HG02588 (cell line): ENCODE data around the gene TMEM185A.
"Not testable (repeated sequence)": the region's sequence is repeated elsewhere in the genome, so short reads cannot be mapped to it uniquely, and the experiment has no call there.

Source experiments
- ATAC-seq: cut with Tn5 transposase; IDR thresholded peaks from one replicate; pipeline ENCODE4 v1.9.1; 2021; ENCODE audit warnings: mild to moderate bottlenecking, moderate library complexity; ENCODE audit not compliant: unreplicated experiment

TMEM185A gene

GRCh38 chrX:149626829-149627228, 4.8 kb downstream of the TMEM185A start:
- ATAC-seq: not testable (repeated sequence)

- not testable (repeated sequence) for ATAC-seq
Observed at GRCh38 chrX:149619662-149620061, 11.9 kb downstream of the TMEM185A start.

- no peak for ATAC-seq
Observed at GRCh38 chrX:149618871-149619270, 12.7 kb downstream of the TMEM185A start.

DNA sequence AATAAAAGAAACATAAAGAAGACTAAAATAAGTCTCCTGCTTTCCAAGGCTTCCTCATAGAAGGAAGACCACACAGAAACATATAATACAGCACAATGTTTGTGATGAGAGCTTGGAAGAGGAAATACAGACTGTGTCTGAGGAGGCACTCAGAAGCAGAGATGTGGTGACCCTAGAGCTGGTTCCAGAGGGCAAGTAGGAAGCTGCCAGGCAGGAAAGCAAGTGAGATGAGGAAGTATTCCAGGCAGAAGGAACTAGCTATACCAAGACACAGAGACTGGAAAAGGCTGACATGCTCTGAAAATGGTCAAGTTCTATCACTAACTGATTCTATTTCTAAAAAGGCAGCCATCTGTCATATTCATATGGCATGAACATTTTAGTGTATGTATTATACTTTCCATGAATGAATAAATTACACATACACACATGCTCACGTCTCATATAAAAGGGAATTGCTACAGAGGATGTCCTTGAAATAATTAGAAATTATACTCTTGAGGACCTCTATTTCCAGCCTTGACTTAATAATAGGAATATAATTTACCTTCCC, 19.9 kb downstream of the TMEM185A start:
- ATAC-seq: no peak

GRCh38 chrX:149610511-149610910, 21.1 kb downstream of the TMEM185A start:
- no peak for ATAC-seq

GRCh38 chrX:149607699-149608098, 23.9 kb downstream of the TMEM185A start:
- no peak for ATAC-seq

DNA sequence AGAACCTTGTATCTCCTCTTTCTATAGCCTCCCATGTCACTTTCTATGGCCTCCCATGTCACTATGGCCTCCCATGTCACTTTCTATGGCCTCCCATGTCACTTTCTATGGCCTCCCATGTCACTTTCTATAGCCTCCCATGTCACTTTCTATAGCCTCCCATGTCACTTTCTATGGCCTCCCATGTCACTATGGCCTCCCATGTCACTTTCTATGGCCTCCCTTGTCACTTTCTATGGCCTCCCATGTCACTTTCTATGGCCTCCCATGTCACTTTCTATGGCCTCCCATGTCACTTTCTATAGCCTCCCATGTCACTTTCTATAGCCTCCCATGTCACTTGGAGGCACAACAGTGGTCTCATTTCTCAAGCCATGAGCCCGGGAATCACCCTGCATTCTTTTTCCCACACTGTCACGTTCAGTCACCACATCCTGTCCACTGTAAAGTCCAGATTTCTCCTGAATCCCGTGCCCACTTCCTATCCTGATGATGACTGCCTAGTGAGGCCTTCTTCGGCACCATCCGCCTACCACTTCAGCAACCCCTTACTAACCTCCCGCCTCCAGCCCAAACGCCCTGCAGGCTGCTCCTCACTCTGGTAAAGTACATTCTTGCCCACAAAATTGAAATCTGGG, 26.2 kb downstream of the TMEM185A start:
- ATAC-seq: not testable (repeated sequence)

DNA sequence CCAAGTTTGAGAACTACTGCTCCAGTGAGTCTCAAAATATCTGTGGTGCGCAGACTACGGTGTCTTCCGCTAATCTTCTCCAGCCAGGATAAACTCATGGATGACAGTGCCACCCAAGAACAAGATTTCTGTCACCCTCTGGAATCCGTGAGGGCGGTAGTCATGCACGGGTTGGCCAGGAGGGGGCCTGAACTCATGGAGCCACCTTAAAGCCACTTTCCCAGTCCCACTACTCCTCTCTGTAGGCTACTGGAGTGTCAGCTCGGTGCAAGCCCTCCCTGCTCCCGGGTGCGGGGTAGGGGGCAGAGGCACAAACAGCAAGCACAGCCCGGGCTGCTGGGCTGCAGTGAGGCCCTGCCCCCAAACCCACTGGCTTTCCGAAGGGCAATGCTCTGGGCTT, 33.0 kb downstream of the TMEM185A start:
- ATAC-seq: not testable (repeated sequence)

- ATAC-seq: not testable (repeated sequence)
Observed at GRCh38 chrX:149595943-149596342, 35.6 kb downstream of the TMEM185A start.

GRCh38 chrX:149595214-149595613, 36.4 kb downstream of the TMEM185A start, which contains the start of gene HSFX2:
Gene HSFX2, minus strand, starts transcription at chrX:149595314. Its CDS starts 614 bp downstream, at chrX:149594700.
- ATAC-seq: not testable (repeated sequence)

DNA sequence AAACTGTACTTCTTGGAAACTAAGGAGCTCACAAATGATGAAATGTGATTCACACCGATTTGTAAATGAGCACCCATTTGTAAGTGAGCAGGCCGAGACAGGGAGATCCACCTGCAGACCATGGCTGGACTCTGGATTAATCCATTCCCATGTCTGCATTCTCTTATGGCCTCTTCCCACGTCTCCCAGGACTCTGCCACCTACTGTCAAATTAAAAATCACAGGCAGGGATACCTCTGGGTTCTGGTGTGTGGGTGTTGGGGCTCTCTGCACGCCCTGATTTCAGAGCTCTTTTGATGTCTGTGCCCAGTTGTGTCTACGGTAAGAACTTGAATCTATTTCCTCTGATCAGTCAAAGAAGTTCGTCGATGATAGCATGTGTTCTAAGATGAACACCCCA, 40.6 kb downstream of the TMEM185A start:
- not testable (repeated sequence) for ATAC-seq

GRCh38 chrX:149587359-149587758, 44.2 kb downstream of the TMEM185A start, which contains the start of gene MAGEA9B:
Gene MAGEA9B, minus strand, starts transcription at chrX:149587459. Its CDS starts 4,280 bp downstream, at chrX:149583179.
- ATAC-seq: not testable (repeated sequence)

DNA sequence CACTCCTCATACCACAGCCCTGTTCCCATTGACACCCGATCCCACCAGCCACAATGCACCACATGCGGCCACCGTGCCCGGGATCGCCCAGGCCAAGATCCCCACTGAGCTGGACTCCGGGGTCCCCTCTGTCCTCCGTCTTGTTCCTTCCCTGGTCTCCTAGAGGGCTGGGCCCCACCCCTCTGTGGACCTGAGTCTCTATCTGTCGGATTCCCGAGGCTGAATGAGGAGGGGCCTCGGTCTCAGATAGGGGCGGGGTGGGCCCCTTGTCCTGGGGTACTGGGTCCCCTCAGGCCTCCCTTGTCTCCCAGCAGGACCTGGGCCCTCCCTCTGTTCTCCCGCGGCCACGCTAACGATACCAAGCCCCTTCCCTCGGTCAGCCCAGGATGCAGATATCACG, 46.0 kb downstream of the TMEM185A start:
- ATAC-seq: not testable (repeated sequence)

GRCh38 chrX:149573456-149573855, 58.1 kb downstream of the TMEM185A start:
- peak; percentile 100 for ATAC-seq

DNA sequence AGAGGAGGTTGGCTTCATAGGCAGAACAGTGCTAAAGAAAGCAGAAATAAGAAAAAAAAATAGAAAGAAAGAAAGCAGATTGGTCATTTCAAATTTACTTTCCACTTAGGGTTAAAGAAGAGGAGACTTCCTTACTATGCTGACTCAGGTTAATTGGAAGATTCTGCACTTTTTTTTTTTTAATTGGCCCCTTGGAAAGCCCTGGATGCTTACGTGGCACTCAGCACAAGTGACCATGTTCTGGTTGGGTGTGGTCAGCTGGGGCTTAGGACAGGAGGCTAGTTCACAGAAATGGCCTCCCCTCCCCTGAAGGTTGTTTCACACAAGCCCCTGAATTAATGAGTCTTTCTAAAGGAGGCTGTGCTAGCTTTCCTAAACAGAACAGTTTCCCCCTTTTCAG, 58.8 kb downstream of the TMEM185A start:
- no peak for ATAC-seq

DNA sequence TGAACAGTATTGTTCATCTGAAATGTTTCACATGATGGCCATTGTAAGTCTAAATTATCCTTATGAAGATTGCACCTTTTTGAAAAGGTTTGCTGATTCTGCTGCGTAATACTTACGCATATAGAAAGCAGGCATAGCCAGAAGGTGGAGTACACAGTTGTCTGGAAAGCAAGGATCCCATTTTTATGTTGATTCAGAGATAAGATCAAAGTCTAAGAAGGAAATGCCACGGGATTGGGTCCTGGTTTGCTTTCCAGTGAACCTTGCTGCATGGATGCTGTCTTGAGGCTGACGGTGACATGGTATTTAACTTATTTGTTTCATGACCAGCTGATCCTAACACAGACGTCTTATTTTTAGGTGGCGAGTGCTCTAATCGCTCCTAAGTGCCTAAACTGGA, 59.8 kb downstream of the TMEM185A start:
- ATAC-seq: no peak

DNA sequence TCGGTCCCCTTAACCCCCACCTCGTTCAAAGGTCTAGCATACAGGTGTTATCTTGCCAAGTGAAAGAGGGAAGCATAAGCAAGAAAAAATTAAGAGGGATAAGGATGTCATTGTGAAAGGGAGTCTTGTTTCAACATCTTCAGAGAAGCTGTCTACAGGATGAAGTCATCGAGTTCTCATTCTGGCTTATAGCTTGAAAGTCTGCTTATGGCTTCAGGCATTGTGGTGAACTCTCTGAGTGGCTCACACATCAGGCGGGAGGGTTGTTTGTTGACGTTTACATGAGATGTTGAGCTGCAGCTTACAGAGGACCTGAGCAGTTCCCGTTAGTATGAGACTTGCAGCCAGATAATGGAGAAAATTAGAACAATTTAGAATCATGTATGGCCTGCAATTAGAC, 60.9 kb downstream of the TMEM185A start:
- ATAC-seq: no peak

DNA sequence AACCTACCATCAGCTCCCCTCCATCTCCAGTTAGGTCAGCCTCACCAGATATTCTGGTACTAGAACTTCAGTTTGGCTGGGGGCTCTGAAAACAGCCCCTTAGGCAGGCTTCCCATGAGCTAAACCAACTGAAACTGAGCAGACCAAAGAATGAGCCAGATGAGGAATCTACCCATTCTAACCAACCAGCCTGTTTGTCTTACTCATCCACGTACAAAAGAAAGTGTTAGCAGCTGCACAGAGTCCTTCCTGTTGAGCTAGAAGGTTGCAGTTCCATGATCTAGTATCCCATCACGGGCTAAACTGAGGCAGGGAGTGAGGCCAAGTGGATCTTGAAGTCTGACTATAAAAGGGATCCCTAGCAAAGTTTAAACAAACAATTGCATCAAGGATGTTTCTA, 61.8 kb downstream of the TMEM185A start:
- ATAC-seq: no peak

DNA sequence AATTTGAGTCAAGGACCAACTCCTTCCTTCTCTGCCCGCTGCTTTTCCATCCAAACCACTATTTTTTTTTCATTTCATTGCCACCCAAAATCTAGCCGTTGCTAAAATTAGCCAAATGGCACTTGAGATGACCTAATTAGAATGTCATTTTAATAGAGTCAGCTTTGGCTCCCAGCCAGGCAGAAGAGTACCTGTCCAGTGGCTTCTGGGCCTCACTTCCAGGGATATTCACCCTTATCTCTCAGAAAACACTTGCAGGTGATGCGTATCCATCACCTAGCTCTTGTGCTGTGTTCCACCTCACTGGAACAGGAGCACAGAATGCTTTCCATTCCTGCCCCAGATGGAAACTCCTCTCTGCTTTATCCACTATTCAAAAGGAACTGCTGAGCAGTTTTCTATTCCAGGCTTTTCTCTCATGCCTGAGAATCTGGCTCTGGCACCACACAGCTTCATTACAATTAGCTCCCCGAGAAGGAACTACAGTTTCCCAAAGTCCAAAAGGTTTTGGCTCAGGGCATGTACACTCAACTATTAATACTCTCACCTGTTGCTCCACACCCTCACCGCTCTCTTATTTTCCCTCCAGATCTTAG, 62.8 kb downstream of the TMEM185A start:
- no peak for ATAC-seq

DNA sequence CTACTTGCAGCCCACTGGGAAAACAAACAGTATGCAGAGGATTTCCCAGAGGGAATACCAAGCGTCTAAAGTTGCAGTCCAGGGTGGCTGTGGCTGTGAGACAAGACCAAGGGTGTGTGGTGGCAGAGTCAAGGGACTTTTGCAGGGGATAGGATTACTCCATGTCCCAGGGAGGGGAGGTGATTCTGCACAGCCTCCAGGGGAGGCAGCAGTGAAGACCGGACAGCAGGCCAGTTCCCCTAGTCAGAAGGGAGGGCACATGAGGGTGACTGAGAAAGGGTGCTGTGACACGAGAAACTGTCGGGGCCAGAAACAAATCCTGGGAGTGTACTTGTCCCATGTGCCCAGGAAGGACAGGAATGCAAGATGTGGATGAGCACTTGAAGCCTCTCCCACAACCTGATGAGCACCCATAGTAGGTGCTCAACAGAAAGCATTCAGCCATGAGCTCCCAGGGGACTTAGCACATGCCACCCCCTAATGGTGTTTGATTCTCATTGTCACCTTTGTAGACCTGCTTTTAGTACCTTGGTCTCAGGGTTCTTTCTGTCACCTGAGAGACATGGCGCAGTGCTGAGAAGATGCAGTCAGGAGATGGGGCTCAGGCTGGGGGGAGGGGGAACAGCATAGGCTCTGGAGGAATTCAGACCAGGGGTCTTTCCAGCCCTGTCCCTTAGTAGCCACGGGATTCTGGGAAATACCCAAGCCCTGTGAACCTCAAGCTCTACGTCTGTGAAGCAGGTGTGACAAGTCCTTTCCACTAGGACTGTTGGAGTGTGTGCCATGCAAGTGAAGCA, 63.8 kb downstream of the TMEM185A start:
- ATAC-seq: no peak

- no peak for ATAC-seq
Observed at GRCh38 chrX:149563359-149563758, 68.2 kb downstream of the TMEM185A start.
